ENCODE results near the gene CAVIN1.
"Not testable (repeated sequence)": the region's sequence is repeated elsewhere in the genome, so short reads cannot be mapped to it uniquely, and the experiment has no call there.

DNA sequence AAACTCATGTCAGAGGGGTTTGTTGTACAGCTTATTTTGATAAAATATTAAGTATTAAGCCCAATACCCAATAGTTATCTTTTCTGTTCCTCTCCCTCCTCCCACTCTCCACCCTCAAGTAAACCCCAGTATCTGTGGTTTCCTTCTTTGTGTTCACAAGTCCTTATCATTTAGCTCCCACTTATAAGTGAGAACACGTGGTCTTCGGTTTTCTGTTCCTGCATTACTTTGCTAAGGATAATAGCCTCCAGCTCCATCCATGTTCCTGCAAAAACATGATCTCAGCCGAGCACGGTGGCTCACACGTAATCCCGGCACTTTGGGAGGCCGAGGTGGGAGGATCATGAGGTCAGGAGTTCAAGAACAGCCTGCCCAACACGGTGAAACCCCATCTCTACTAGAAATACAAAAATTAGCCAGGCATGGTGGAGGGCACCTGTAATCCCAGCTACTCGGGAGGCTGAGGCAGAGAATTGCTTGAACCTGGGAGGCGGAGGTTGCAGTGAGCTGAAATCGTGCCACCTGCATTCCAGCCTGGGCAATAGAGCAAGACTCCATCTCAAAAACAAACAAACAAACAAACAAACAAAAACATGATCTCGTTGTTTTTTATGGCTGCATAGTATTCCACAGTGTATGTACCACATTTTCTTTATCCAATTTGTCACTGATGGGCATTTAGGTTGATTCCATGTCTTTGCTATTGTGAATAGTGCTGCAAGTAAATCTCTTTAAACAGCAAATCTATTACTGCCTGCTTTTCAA lies 54.1 kb downstream of the CAVIN1 start:
- TF ChIP-seq, protein P1, sequence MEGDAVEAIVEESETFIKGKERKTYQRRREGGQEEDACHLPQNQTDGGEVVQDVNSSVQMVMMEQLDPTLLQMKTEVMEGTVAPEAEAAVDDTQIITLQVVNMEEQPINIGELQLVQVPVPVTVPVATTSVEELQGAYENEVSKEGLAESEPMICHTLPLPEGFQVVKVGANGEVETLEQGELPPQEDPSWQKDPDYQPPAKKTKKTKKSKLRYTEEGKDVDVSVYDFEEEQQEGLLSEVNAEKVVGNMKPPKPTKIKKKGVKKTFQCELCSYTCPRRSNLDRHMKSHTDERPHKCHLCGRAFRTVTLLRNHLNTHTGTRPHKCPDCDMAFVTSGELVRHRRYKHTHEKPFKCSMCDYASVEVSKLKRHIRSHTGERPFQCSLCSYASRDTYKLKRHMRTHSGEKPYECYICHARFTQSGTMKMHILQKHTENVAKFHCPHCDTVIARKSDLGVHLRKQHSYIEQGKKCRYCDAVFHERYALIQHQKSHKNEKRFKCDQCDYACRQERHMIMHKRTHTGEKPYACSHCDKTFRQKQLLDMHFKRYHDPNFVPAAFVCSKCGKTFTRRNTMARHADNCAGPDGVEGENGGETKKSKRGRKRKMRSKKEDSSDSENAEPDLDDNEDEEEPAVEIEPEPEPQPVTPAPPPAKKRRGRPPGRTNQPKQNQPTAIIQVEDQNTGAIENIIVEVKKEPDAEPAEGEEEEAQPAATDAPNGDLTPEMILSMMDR (IDR thresholded peaks at IDR 0.05), result not testable (repeated sequence)
- not testable (repeated sequence) for TF ChIP-seq POLR2A, POLR2AphosphoS5, EP300 (IDR thresholded peaks at IDR 0.05)
